Liver (tissue), 9 donors: ENCODE measurements around the gene UBASH3B. TPM values are rescaled to one million over a fixed set of nuclear protein-coding genes. Genes with fewer than 3 reads are reported as not detected.

ENCODE experiments used
- DNase-seq: peaks from one replicate; pipeline ENCODE4 v3.0.0-alpha.2; 2017; ENCODE audit warnings: low spot score
- H3K27ac ChIP-seq, 2 donors: one replicate each; pipeline ENCODE4 v1.7.0; 2013; ENCODE audit warnings: inconsistent platforms in 2 of 2, low read length in 2 of 2, control low read depth in 1 of 2, low read depth in 1 of 2, mild to moderate bottlenecking in 1 of 2
- H3K27me3 ChIP-seq, 4 donors: one replicate each; pipeline versions ENCODE4 v1.6.1 to v1.7.0; 2013; ENCODE audit warnings: low read length in 3 of 4, inconsistent platforms in 1 of 4, mild to moderate bottlenecking in 1 of 4, moderate library complexity in 1 of 4; ENCODE audit not compliant: control insufficient read depth in 4 of 4, insufficient read depth in 4 of 4
- H3K36me3 ChIP-seq, 4 donors: one replicate each; pipeline versions ENCODE4 v1.6.1 to v1.7.0; 2013; ENCODE audit warnings: low read length in 3 of 4, mild to moderate bottlenecking in 3 of 4, low read depth in 1 of 4, moderate library complexity in 1 of 4; ENCODE audit not compliant: control insufficient read depth in 4 of 4, insufficient read depth in 3 of 4
- H3K4me1 ChIP-seq, 4 donors: one replicate each; pipeline versions ENCODE4 v1.6.1 to v1.7.0; 2013; ENCODE audit warnings: low read length in 3 of 4, mild to moderate bottlenecking in 3 of 4, moderate library complexity in 1 of 4; ENCODE audit not compliant: control insufficient read depth in 4 of 4, insufficient read depth in 4 of 4
- H3K4me3 ChIP-seq, 3 donors: one replicate each; pipeline versions ENCODE4 v1.6.1 to v1.7.0; 2013; ENCODE audit warnings: low read length in 3 of 3, control low read depth in 1 of 3, low read depth in 1 of 3, mild to moderate bottlenecking in 1 of 3
- H3K9ac ChIP-seq, 2 donors: one replicate each; pipeline ENCODE4 v1.7.0; 2013; ENCODE audit warnings: low read length in 2 of 2, mild to moderate bottlenecking in 2 of 2, moderate library complexity in 2 of 2, control low read depth in 1 of 2, low read depth in 1 of 2
- H3K9me3 ChIP-seq, 4 donors: one replicate each; pipeline versions ENCODE4 v1.6.1 to v1.7.0; 2013; ENCODE audit warnings: low read length in 3 of 4; ENCODE audit not compliant: control insufficient read depth in 4 of 4
- EGR1 ChIP-seq, 2 donors: IDR thresholded peaks; 2 replicates each; pipeline ENCODE4 v1.6.1; 2016 to 2018; ENCODE audit warnings: antibody characterized with exemption in 2 of 2, low read depth in 2 of 2
- FOXA1 ChIP-seq: IDR thresholded peaks from 2 replicates; pipeline ENCODE4 v1.6.1; 2016; ENCODE audit warnings: antibody characterized with exemption
- FOXA2 ChIP-seq: IDR thresholded peaks from 2 replicates; pipeline ENCODE4 v1.6.1; 2016; ENCODE audit warnings: antibody characterized with exemption
- GABPA ChIP-seq, 2 donors: IDR thresholded peaks in 1 of 2; conservative IDR thresholded peaks in 1 of 2; 2 replicates each; pipeline ENCODE4 v1.6.1; 2016; ENCODE audit warnings: antibody characterized with exemption in 2 of 2, mild to moderate bottlenecking in 1 of 2, moderate library complexity in 1 of 2
- HNF4A ChIP-seq, 2 donors: conservative IDR thresholded peaks; 2 replicates each; pipeline ENCODE4 v1.6.1; 2016; ENCODE audit warnings: antibody characterized with exemption in 2 of 2, mild to moderate bottlenecking in 2 of 2
- HNF4G ChIP-seq: IDR thresholded peaks from 2 replicates; pipeline ENCODE4 v1.6.1; 2016; ENCODE audit warnings: antibody characterized with exemption
- JUND ChIP-seq, 2 donors: IDR thresholded peaks; 2 replicates each; pipeline ENCODE4 v1.6.1; 2016; ENCODE audit warnings: antibody characterized with exemption in 2 of 2
- NR2F2 ChIP-seq: IDR thresholded peaks from 2 replicates; pipeline ENCODE4 v1.6.1; 2016; ENCODE audit warnings: antibody characterized with exemption
- RAD21 ChIP-seq, 2 donors: IDR thresholded peaks; 2 replicates each; pipeline ENCODE4 v1.6.1; 2016; ENCODE audit warnings: antibody characterized with exemption in 2 of 2, mild to moderate bottlenecking in 2 of 2
- RXRA ChIP-seq, 2 donors: IDR thresholded peaks; 2 replicates each; pipeline ENCODE4 v1.6.1; 2017 to 2018; ENCODE audit warnings: antibody characterized with exemption in 2 of 2, mild to moderate bottlenecking in 1 of 2
- SP1 ChIP-seq: IDR thresholded peaks from 2 replicates; pipeline ENCODE4 v1.6.1; 2018; ENCODE audit warnings: antibody characterized with exemption, mild to moderate bottlenecking
- TAF1 ChIP-seq: conservative IDR thresholded peaks from 2 replicates; pipeline ENCODE4 v1.6.1; 2016; ENCODE audit warnings: antibody characterized with exemption, mild to moderate bottlenecking
- YY1 ChIP-seq: IDR thresholded peaks from 2 replicates; pipeline ENCODE4 v1.6.1; 2016; ENCODE audit warnings: antibody characterized with exemption, mild to moderate bottlenecking
- WGBS: extraction: QIAGEN DNeasy Blood & Tissue Kit; methylation state at CpG from one replicate; pipeline ENCODE4 v1.1.7; 2013; 5-methylcytosine and 5-hydroxymethylcytosine counted together
- polyA plus RNA-seq, 2 donors: library from polyadenylated mRNA; stranded (reverse) in 1 of 2; unstranded in 1 of 2; fragments of 200-250 nt in 1 of 2; fragments of >200 nt in 1 of 2; fragmentation: Nextera tagmentation in 1 of 2; extraction: Ambion mirVana in 1 of 2; gene quantifications; one replicate each; pipeline versions ENCODE4 v1.2.1 to v1.2.3, GENCODE V29; 2013 to 2015
- total RNA-seq, 2 donors: library from RNA; depleted of rRNA; stranded (reverse); fragments of >200 nt; gene quantifications; one replicate each; pipeline ENCODE4 v1.2.3, GENCODE V29; 2014
- TF ChIP-seq, protein P1 (sequence below): IDR thresholded peaks from 2 replicates; pipeline ENCODE4 v1.6.1; 2016; ENCODE audit warnings: antibody characterized with exemption
- TF ChIP-seq, protein P2 (sequence below): fragments of 150-350 bp; IDR thresholded peaks from 2 replicates; pipeline ENCODE4 v1.5.1; 2017; ENCODE audit warnings: improper control_type of control experiment, low read depth, low read length; ENCODE audit not compliant: missing input control
- TF ChIP-seq, protein P3 (sequence below): IDR thresholded peaks from 2 replicates; pipeline ENCODE4 v1.6.1; 2016; ENCODE audit warnings: antibody characterized with exemption
- TF ChIP-seq, protein P4 (sequence below): IDR thresholded peaks from 2 replicates; pipeline ENCODE4 v1.6.1; 2016; ENCODE audit warnings: antibody characterized with exemption
- TF ChIP-seq, protein P5 (sequence below): IDR thresholded peaks from 2 replicates; pipeline ENCODE4 v1.6.1; 2016; ENCODE audit warnings: antibody characterized with exemption, mild to moderate bottlenecking
- donor health status: healthy.
- donor health status: healthy.
- donor health status: healthy.
- donor health status: healthy.
- donor health status: healthy.

UBASH3B gene
- total and polyA plus RNA-seq, 4 donors: 0.48 to 5.5 (median 2.5) TPM

DNA sequence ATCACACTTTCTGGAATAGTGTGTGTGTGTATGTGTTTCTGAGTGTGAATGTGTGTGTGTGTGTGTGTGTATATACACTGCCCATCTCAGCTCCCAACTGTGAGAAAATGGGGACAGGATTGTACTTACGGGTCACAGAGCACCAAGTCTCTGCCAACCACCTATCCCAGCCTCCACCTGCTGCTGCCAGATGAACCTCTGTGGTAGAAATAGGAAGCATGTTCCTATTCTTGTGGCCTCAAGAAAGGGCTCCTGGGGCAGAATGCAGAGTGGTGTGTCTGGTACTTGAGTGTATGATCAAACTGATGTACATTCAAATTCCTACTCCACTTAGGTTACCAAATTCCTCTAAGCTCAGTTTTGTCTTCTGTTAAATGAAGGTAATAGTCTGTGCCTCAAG, 14.6 kb downstream of the UBASH3B start:
- no peak overlapping the region for H3K4me3 ChIP-seq
- DNase-seq: no peak
- H3K27me3 ChIP-seq: no peaks in the 10 kb centered on the region
- TF ChIP-seq, protein P1, sequence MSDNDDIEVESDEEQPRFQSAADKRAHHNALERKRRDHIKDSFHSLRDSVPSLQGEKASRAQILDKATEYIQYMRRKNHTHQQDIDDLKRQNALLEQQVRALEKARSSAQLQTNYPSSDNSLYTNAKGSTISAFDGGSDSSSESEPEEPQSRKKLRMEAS: no peak
- TF ChIP-seq EGR1 (IDR thresholded peaks at IDR 0.05; ENCODE audit: low read depth in 2 of 2): no peak
- H3K9ac ChIP-seq: no peak overlapping the region
- peaks cover 0 to 6% (median 1%) of the 10 kb centered on the region in 4 donors for H3K9me3 ChIP-seq
- peaks cover 0 to 6% (median 2%) of the 10 kb centered on the region in 4 donors for H3K4me1 ChIP-seq
- 92% methylated on average over 1 of the region's 1 CpG for WGBS
- no peaks in the 10 kb centered on the region for H3K36me3 ChIP-seq
- H3K27ac ChIP-seq: no peak overlapping the region

DNA sequence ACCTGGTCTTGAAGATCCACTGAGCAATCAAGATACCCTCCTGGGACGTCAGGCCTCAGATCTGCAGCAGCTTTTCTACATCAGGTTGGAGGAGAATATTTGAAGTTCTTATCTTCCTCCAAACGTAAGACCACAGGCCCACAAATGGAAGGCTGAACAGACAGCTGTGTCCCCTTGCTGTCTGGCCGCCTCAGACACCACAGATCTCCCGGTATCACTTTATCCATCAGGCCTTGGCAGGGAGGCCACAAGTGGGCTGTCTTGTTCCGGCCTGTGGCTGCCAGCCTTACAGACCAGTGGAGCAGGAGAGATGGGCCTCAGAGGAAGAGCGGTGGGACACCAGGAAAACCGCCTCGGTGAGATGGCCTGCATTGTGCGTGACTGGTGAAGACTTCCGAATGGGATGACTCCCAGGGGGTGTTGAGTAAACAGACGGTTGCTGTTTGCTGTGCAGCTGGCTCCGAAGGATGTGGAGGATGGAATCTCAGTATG, 15.9 kb downstream of the UBASH3B start:
- Histone ChIP-seq H3K9ac (no peak overlapping the region), H3K4me3 (no peak overlapping the region), H3K27ac (no peak overlapping the region), H3K36me3 (no peaks in the 10 kb centered on the region), H3K4me1 (peaks cover 0 to 13% (median 8%) of the 10 kb centered on the region in 4 donors), H3K27me3 (no peaks in the 10 kb centered on the region), H3K9me3 (peaks cover 0 to 6% (median 1%) of the 10 kb centered on the region in 4 donors)
- no peak for DNase-seq
- TF ChIP-seq, protein P1: no peak
- TF ChIP-seq RXRA (IDR thresholded peaks at IDR 0.05): no peak
- no peak for TF ChIP-seq HNF4A (conservative IDR thresholded peaks at IDR 0.05)
- no peak for TF ChIP-seq FOXA1
- TF ChIP-seq NR2F2: no peak
- no peak for TF ChIP-seq FOXA2
- TF ChIP-seq YY1: no peak
- TF ChIP-seq EGR1 (IDR thresholded peaks at IDR 0.05; ENCODE audit: low read depth in 2 of 2): no peak
- no peak for TF ChIP-seq HNF4G
- TF ChIP-seq, protein P2, sequence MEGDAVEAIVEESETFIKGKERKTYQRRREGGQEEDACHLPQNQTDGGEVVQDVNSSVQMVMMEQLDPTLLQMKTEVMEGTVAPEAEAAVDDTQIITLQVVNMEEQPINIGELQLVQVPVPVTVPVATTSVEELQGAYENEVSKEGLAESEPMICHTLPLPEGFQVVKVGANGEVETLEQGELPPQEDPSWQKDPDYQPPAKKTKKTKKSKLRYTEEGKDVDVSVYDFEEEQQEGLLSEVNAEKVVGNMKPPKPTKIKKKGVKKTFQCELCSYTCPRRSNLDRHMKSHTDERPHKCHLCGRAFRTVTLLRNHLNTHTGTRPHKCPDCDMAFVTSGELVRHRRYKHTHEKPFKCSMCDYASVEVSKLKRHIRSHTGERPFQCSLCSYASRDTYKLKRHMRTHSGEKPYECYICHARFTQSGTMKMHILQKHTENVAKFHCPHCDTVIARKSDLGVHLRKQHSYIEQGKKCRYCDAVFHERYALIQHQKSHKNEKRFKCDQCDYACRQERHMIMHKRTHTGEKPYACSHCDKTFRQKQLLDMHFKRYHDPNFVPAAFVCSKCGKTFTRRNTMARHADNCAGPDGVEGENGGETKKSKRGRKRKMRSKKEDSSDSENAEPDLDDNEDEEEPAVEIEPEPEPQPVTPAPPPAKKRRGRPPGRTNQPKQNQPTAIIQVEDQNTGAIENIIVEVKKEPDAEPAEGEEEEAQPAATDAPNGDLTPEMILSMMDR: no peak
- no peak for TF ChIP-seq GABPA (IDR thresholded peaks at IDR 0.05 in 1 of 2, conservative IDR thresholded peaks at IDR 0.05 in 1 of 2)
- TF ChIP-seq, protein P3, sequence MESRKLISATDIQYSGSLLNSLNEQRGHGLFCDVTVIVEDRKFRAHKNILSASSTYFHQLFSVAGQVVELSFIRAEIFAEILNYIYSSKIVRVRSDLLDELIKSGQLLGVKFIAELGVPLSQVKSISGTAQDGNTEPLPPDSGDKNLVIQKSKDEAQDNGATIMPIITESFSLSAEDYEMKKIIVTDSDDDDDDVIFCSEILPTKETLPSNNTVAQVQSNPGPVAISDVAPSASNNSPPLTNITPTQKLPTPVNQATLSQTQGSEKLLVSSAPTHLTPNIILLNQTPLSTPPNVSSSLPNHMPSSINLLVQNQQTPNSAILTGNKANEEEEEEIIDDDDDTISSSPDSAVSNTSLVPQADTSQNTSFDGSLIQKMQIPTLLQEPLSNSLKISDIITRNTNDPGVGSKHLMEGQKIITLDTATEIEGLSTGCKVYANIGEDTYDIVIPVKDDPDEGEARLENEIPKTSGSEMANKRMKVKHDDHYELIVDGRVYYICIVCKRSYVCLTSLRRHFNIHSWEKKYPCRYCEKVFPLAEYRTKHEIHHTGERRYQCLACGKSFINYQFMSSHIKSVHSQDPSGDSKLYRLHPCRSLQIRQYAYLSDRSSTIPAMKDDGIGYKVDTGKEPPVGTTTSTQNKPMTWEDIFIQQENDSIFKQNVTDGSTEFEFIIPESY: no peak
- no peak for TF ChIP-seq JUND (IDR thresholded peaks at IDR 0.05)
- TF ChIP-seq RAD21 (IDR thresholded peaks at IDR 0.05): no peak
- TF ChIP-seq, protein P4, sequence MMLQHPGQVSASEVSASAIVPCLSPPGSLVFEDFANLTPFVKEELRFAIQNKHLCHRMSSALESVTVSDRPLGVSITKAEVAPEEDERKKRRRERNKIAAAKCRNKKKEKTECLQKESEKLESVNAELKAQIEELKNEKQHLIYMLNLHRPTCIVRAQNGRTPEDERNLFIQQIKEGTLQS: no peak
- TF ChIP-seq, protein P5, sequence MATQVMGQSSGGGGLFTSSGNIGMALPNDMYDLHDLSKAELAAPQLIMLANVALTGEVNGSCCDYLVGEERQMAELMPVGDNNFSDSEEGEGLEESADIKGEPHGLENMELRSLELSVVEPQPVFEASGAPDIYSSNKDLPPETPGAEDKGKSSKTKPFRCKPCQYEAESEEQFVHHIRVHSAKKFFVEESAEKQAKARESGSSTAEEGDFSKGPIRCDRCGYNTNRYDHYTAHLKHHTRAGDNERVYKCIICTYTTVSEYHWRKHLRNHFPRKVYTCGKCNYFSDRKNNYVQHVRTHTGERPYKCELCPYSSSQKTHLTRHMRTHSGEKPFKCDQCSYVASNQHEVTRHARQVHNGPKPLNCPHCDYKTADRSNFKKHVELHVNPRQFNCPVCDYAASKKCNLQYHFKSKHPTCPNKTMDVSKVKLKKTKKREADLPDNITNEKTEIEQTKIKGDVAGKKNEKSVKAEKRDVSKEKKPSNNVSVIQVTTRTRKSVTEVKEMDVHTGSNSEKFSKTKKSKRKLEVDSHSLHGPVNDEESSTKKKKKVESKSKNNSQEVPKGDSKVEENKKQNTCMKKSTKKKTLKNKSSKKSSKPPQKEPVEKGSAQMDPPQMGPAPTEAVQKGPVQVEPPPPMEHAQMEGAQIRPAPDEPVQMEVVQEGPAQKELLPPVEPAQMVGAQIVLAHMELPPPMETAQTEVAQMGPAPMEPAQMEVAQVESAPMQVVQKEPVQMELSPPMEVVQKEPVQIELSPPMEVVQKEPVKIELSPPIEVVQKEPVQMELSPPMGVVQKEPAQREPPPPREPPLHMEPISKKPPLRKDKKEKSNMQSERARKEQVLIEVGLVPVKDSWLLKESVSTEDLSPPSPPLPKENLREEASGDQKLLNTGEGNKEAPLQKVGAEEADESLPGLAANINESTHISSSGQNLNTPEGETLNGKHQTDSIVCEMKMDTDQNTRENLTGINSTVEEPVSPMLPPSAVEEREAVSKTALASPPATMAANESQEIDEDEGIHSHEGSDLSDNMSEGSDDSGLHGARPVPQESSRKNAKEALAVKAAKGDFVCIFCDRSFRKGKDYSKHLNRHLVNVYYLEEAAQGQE: no peak
- TF ChIP-seq SP1: no peak
- TF ChIP-seq TAF1: no peak
- WGBS: 65% methylated on average over 12 of the region's 12 CpGs
